Mononuclear cell (primary cell): Measurements from ENCODE around the gene HS2ST1. TPM values are rescaled to one million over a fixed set of nuclear protein-coding genes. Genes with fewer than 3 reads are reported as not detected.
"Not testable (repeated sequence)": the region's sequence is repeated elsewhere in the genome, so short reads cannot be mapped to it uniquely, and the experiment has no call there.

Experiments
- H3K27me3 ChIP-seq: 2 replicates; pipeline ENCODE4 v1.6.0; 2011; ENCODE audit warnings: low read length, control low read depth; ENCODE audit not compliant: insufficient read depth
- H3K4me1 ChIP-seq: 2 replicates; pipeline ENCODE4 v1.5.1; 2011; ENCODE audit warnings: mild to moderate bottlenecking, low read length, control low read depth; ENCODE audit not compliant: insufficient read depth
- H3K4me3 ChIP-seq: 2 replicates; pipeline ENCODE4 v1.5.1; 2011; ENCODE audit warnings: mild to moderate bottlenecking, low read length, moderate library complexity
- H3K9me3 ChIP-seq: 2 replicates; pipeline ENCODE4 v1.5.1; 2011; ENCODE audit warnings: low read depth, mild to moderate bottlenecking, control low read depth, low read length
- total RNA-seq: library from RNA; depleted of rRNA; stranded (reverse); fragments of >200 nt; gene quantifications from one replicate; pipeline ENCODE4 v1.2.3, GENCODE V29; 2012

The HS2ST1 gene
- 7.5 TPM for total RNA-seq

DNA sequence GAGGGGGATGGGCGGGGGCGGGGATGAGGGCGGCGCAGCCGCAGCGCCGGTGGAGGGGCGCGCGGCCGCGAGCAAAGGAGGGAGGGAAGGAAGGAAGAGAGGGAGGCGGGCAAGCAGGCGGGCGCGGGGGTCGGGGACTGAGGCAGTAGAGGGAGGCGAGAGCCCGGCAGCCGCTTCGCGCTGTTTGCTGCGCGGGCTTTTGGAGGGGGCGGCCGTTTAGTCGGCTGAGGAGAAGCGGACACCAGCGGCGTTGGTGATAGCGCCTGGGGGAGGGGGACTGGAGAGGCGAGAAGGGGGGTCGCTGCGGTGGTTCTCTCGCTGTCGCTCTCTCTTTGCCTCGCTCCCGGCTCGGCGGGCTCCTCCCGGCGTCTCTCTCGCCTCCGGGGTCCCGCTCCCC is at the start of gene HS2ST1:
Gene HS2ST1, plus strand, starts transcription at position 35 of the 397 bp plus-strand sequence.
- no peaks in the 10 kb centered on the region for H3K27me3 ChIP-seq
- H3K4me3 ChIP-seq: peak within 1 kb of the TSS; percentile 100
- H3K4me1 ChIP-seq: peaks cover 38% of the 10 kb centered on the region
- no peaks in the 10 kb centered on the region for H3K9me3 ChIP-seq

- Histone ChIP-seq H3K4me3 (no peak overlapping the region), H3K9me3 (no peaks in the 10 kb centered on the region), H3K4me1 (no peaks in the 10 kb centered on the region), H3K27me3 (no peaks in the 10 kb centered on the region)
Measured at GRCh38 chr1:86865973-86866637, 48.3 kb upstream of the HS2ST1 start.

GRCh38 chr1:86866665-86867064 is 47.8 kb upstream of the HS2ST1 start:
- Histone ChIP-seq H3K9me3 (no peaks in the 10 kb centered on the region), H3K27me3 (no peaks in the 10 kb centered on the region), H3K4me3 (no peak overlapping the region), H3K4me1 (no peaks in the 10 kb centered on the region)

- not testable (repeated sequence) for H3K9me3 ChIP-seq, H3K4me3 ChIP-seq, H3K4me1 ChIP-seq, H3K27me3 ChIP-seq
Measured at GRCh38 chr1:86867278-86867677, 47.2 kb upstream of the HS2ST1 start.

DNA sequence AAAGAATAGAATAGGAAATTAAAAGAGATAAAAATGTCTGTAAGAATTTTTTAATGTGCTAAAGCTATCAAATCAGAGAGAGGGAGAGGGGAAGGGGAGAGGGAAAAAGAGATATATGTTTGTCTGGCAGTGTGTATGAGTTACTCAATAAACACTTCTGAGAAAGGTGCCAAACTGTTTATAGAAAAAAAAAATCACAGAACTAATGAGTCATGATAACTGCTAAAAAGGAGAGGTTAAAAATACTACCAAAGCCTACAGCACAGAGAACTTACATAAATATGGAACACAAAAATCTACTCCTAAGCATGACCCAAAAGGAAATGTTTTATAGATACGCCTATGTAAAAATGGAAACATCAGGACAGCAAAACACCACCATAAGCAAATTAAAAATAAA is 46.0 kb upstream of the HS2ST1 start:
- Histone ChIP-seq H3K9me3 (no peaks in the 10 kb centered on the region), H3K4me1 (no peaks in the 10 kb centered on the region), H3K27me3 (no peaks in the 10 kb centered on the region), H3K4me3 (no peak overlapping the region)

- H3K27me3 ChIP-seq: no peaks in the 10 kb centered on the region
- H3K9me3 ChIP-seq: no peaks in the 10 kb centered on the region
- H3K4me3 ChIP-seq: no peak overlapping the region
- H3K4me1 ChIP-seq: no peaks in the 10 kb centered on the region
Measured at GRCh38 chr1:86871001-86871400, 43.4 kb upstream of the HS2ST1 start.

- Histone ChIP-seq H3K27me3 (no peaks in the 10 kb centered on the region), H3K4me1 (no peaks in the 10 kb centered on the region), H3K4me3 (no peak overlapping the region), H3K9me3 (no peaks in the 10 kb centered on the region)
Measured at GRCh38 chr1:86872086-86872485, 42.3 kb upstream of the HS2ST1 start.

DNA sequence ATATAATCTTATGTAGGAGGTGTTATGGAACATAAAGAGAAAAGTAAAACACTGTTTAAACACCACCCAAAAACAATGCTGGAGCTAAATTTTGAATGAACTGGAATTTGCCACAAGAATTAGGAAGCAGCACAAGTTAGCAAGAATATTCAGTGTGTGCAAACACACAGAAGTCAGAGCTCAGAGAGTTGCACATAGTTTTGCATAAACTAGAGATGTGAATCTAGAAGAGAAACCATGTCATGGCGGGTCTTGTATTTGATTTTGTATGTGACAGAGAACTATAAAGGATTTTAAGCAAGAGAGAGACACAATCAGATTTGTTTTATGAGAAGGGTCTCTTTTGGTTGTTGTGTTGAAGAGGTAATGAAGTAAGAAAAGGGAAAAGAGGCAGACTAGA is 38.7 kb upstream of the HS2ST1 start:
- Histone ChIP-seq H3K4me3 (no peak overlapping the region), H3K4me1 (no peaks in the 10 kb centered on the region), H3K27me3 (no peaks in the 10 kb centered on the region), H3K9me3 (no peaks in the 10 kb centered on the region)

- Histone ChIP-seq H3K9me3 (no peaks in the 10 kb centered on the region), H3K4me1 (no peaks in the 10 kb centered on the region), H3K4me3 (no peak overlapping the region), H3K27me3 (no peaks in the 10 kb centered on the region)
Measured at GRCh38 chr1:86887479-86888162, 26.8 kb upstream of the HS2ST1 start.

- no peak overlapping the region for H3K4me3 ChIP-seq
- H3K9me3 ChIP-seq: no peaks in the 10 kb centered on the region
- no peaks in the 10 kb centered on the region for H3K4me1 ChIP-seq
- H3K27me3 ChIP-seq: no peaks in the 10 kb centered on the region
Measured at GRCh38 chr1:86888327-86888726, 26.1 kb upstream of the HS2ST1 start.

DNA sequence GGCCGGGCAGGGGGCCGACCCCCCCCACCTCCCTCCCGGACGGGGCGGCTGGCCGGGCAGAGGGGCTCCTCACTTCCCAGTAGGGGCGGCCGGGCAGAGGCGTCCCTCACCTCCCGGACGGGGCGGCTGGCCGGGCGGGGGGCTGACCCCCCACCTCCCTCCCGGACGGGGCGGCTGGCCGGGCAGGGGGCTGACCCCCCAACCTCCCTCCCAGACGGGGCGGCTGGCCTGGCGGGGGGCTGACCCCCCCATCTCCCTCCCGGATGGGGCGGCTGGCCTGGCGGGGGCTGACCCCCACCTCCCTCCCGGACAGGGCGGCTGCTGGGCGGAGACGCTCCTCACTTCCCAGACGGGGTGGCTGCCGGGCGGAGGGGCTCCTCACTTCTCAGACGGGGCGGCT is 15.0 kb upstream of the HS2ST1 start:
- H3K27me3 ChIP-seq, H3K9me3 ChIP-seq, H3K4me3 ChIP-seq, H3K4me1 ChIP-seq: not testable (repeated sequence)

DNA sequence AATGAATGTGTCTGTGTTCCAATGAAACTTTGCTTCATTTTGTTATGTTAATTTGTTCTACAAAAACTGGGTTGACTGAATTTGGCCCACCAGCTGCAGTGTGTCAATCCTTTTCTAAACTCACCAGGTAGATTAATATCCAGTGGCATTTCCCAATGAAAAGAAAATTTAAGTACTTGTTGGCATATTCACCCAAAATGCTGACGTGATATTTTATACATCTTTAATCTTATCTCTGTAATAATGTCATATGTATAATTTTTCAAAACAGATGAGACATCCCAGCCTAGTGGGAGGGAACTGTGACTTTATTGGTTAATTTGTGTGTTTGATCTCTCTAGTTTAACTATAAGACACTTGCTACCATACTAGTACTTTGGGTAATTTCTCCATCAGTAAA is 8.6 kb upstream of the HS2ST1 start:
- Histone ChIP-seq H3K9me3 (no peaks in the 10 kb centered on the region), H3K27me3 (no peaks in the 10 kb centered on the region), H3K4me1 (peaks cover 6% of the 10 kb centered on the region), H3K4me3 (no peak overlapping the region)

GRCh38 chr1:86906419-86906818 is 8.0 kb upstream of the HS2ST1 start:
- Histone ChIP-seq H3K9me3 (no peaks in the 10 kb centered on the region), H3K4me1 (peaks cover 11% of the 10 kb centered on the region), H3K4me3 (no peak overlapping the region), H3K27me3 (no peaks in the 10 kb centered on the region)

- H3K4me3 ChIP-seq: peak overlapping the region; percentile 100
Measured at GRCh38 chr1:86912281-86912900, 2.0 kb upstream of the HS2ST1 start.

DNA sequence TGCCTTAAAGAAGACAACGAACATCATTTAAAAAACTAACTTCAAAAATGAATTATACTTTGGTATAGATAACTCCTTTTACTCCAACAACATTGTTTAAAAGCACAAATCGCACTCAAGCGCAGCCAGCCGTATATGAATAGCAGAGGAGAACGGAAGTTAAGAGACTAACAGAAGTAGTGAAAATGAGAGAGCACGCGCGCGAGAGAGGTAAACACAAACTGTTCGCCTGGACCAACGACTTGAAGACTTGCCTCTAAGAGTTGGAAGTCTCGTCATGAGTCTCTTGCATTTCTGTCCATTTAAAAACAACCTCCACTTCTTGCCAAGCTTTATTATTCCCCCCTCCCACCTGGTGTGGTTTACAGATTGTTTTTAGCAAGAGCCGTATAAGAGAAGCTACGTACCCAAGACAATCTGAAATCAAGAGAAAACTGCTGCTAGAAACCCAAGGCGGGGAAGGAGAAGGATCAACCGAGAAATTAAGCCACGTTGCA is 988 bp upstream of the HS2ST1 start:
- H3K4me3 ChIP-seq: peak overlapping the region; percentile 100

More at GRCh38 chr1:86912281-86912900, 2.0 kb upstream of the HS2ST1 start:
- Histone ChIP-seq H3K9me3 (no peaks in the 10 kb centered on the region), H3K4me1 (peaks cover 39% of the 10 kb centered on the region), H3K27me3 (no peaks in the 10 kb centered on the region)

More for the DNA sequence above, 988 bp upstream of the HS2ST1 start:
- Histone ChIP-seq H3K9me3 (no peaks in the 10 kb centered on the region), H3K27me3 (no peaks in the 10 kb centered on the region), H3K4me1 (peaks cover 39% of the 10 kb centered on the region)
